ENCODE results near the gene BAHCC1.
"Not testable (repeated sequence)": the region's sequence is repeated elsewhere in the genome, so short reads cannot be mapped to it uniquely, and the experiment has no call there.

The BAHCC1 gene

GRCh38 chr17:81422776-81423697 is 27.8 kb downstream of the BAHCC1 start:
- no peak for TF ChIP-seq CTCF (conservative IDR thresholded peaks at IDR 0.05; ENCODE audit: control insufficient read depth, insufficient read depth, low read depth, low read length)
- DNase-seq (ENCODE audit: low read depth) = peak; percentile 95
- H3K4me3 ChIP-seq (ENCODE audit: control insufficient read depth, low read depth, low read length) = peak overlapping the region; percentile 19

GRCh38 chr17:81423698-81424071 is 28.4 kb downstream of the BAHCC1 start:
- H3K4me3 ChIP-seq (ENCODE audit: control insufficient read depth, low read depth, low read length) = no peak overlapping the region
- TF ChIP-seq CTCF (conservative IDR thresholded peaks at IDR 0.05; ENCODE audit: control insufficient read depth, insufficient read depth, low read depth, low read length) = no peak
- no peak for DNase-seq (ENCODE audit: low read depth)

GRCh38 chr17:81424151-81425017 is 29.1 kb downstream of the BAHCC1 start:
- no peak for TF ChIP-seq CTCF (conservative IDR thresholded peaks at IDR 0.05; ENCODE audit: control insufficient read depth, insufficient read depth, low read depth, low read length)
- H3K4me3 ChIP-seq (ENCODE audit: control insufficient read depth, low read depth, low read length) = no peak overlapping the region
- no peak for DNase-seq (ENCODE audit: low read depth)

GRCh38 chr17:81425041-81425440 is 29.8 kb downstream of the BAHCC1 start:
- DNase-seq (ENCODE audit: low read depth) = not testable (repeated sequence)

GRCh38 chr17:81425716-81426392 is 30.6 kb downstream of the BAHCC1 start:
- not testable (repeated sequence) for DNase-seq (ENCODE audit: low read depth)

More at GRCh38 chr17:81425041-81425440, 29.8 kb downstream of the BAHCC1 start:
- H3K4me3 ChIP-seq (ENCODE audit: control insufficient read depth, low read depth, low read length) = not testable (repeated sequence)

GRCh38 chr17:81426393-81427172 is 31.3 kb downstream of the BAHCC1 start:
- DNase-seq (ENCODE audit: low read depth) = no peak
- TF ChIP-seq CTCF (conservative IDR thresholded peaks at IDR 0.05; ENCODE audit: control insufficient read depth, insufficient read depth, low read depth, low read length) = no peak
- no peak overlapping the region for H3K4me3 ChIP-seq (ENCODE audit: control insufficient read depth, low read depth, low read length)

More at GRCh38 chr17:81425716-81426392, 30.6 kb downstream of the BAHCC1 start:
- H3K4me3 ChIP-seq (ENCODE audit: control insufficient read depth, low read depth, low read length) = not testable (repeated sequence)

Measured in fibroblast of mammary gland (primary cell).